Measurements from ENCODE around the gene KREMEN1.

The KREMEN1 gene

DNA sequence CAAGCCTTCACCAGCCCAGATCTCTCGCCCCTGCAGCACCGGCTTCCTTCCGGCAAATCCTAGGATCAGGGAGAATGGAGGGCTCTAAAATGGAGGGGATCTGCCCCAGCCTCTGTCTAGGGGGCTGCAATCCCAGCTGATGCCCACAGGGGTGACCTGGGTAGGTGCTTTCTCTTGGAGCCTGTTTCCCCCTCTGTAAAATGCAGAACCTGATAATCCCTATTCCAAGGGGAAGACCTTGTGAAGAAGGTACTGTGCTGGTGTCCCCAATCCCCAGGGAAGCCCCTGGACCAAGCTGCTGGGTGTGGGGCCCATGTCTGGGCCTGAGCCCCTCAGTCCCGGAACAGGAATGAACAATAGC is 135.6 kb downstream of the KREMEN1 start:
- no peak overlapping the region for H3K27ac ChIP-seq
- TF ChIP-seq, protein P1, sequence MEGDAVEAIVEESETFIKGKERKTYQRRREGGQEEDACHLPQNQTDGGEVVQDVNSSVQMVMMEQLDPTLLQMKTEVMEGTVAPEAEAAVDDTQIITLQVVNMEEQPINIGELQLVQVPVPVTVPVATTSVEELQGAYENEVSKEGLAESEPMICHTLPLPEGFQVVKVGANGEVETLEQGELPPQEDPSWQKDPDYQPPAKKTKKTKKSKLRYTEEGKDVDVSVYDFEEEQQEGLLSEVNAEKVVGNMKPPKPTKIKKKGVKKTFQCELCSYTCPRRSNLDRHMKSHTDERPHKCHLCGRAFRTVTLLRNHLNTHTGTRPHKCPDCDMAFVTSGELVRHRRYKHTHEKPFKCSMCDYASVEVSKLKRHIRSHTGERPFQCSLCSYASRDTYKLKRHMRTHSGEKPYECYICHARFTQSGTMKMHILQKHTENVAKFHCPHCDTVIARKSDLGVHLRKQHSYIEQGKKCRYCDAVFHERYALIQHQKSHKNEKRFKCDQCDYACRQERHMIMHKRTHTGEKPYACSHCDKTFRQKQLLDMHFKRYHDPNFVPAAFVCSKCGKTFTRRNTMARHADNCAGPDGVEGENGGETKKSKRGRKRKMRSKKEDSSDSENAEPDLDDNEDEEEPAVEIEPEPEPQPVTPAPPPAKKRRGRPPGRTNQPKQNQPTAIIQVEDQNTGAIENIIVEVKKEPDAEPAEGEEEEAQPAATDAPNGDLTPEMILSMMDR (conservative IDR thresholded peaks at IDR 0.05) = no peak

DNA sequence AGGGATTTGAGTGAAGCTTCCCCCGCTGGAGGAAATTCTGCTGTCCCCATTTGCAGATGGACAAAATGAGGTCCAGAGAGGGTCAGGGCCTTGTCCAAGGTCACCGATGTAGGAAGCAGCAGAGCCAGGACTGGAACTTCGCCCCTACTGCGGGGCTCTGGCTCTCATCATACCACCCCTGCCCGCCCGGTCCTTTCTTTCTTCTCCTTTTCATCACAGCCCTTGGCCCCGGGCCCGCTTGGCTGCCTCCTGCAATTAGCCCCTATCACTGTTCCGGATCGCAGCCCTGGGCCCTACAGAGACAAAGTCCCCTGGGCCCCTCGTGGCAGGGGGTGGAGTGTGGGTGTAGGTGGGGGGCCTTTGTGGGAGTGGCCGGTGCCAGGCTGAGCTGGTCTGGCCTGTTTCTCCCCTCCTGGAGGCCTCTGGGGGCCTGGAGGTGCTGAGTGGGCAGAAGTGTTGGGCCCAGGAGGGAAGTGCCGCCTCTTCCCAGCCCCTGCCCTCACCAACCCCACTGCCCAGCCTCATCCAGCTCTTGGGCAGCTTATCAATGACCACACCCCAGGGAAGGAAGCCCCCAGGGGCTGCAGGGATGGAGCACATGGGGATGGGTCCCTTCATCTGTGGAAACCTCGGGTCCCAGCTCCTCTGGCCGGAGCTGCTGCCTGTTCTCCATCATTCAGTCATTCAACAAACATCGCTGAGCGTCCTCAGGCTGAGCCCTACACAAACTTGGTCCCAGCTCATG is 136.2 kb downstream of the KREMEN1 start:
- H3K27ac ChIP-seq = no peak overlapping the region
- TF ChIP-seq, protein P1 (conservative IDR thresholded peaks at IDR 0.05) = no peak

DNA sequence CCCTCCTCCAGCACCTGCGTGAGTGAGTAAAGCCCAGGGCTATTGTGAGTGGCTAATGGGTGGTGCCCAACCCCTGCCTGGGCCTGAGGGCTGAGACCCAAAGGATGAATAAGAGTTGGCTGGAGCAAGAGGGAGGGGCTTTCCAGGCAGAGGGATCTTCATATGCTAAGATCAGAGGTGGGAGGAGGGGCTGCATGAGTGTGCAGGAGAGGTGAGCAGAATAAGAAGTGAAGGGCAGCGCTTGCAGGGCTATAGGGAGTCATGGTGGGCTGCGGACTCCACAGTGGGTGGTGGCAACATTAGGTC is 136.7 kb downstream of the KREMEN1 start:
- TF ChIP-seq, protein P1 (conservative IDR thresholded peaks at IDR 0.05) = no peak
- H3K27ac ChIP-seq = no peak overlapping the region

DNA sequence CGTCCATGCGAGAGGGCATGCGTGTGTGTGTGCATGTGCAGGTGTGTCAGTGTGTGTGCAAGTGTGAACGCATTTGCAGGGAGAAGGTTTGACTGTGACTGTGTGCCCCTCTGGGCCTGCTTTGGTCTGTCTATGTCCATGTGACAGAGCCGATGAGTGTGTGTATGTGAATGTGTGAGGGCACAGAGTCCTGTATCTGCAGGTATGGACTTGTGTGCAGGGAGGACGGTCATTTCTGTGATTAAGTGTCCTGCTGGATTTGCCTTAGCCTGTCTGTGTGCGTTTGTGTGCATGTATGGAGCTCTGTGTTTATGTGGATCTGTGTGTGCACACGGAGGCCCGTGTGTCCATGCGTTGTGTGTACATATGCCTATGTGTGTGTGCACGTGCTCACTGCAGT is 138.2 kb downstream of the KREMEN1 start:
- no peak overlapping the region for H3K27ac ChIP-seq
- TF ChIP-seq, protein P1 (conservative IDR thresholded peaks at IDR 0.05) = no peak

DNA sequence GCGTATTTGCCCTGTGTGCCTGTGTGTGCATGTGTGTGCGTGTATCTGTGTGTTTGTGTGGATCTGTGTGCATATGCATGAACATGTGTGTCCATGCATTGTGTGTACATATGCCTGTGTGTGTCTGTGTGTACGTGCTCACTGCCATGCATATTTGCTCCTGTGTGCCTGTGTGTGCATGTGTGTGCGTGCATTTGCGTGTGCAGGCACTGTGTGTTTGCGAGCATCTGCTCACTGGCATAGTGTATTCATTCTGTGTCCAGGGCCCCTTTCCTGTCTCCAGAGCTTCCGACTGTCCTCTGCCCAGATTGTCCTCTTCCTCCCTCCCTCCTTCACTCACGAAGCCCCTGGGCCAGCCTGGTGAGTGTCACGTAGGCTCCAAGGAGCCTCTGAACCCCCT is 138.6 kb downstream of the KREMEN1 start:
- TF ChIP-seq, protein P1 (conservative IDR thresholded peaks at IDR 0.05) = no peak
- no peak overlapping the region for H3K27ac ChIP-seq

DNA sequence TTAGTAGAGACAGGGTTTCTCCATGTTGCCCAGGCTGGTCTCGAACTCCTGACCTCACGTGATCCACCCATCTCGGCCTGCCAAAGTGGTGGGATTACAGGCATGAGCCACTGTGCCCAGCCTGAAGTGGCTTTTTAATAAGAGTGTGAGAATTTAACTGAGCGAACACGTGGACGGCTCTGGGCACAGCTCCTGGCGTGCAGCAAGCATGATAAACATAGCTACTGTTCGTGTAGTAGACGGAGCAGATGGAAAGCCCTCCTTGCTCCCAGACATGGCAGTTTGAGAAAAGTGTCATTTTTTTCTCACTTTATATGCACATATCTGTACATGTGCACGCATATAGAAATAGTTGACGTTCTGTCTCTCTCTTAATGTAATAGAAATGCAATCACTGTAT is 139.9 kb downstream of the KREMEN1 start:
- no peak overlapping the region for H3K27ac ChIP-seq
- TF ChIP-seq, protein P1 (conservative IDR thresholded peaks at IDR 0.05) = no peak

DNA sequence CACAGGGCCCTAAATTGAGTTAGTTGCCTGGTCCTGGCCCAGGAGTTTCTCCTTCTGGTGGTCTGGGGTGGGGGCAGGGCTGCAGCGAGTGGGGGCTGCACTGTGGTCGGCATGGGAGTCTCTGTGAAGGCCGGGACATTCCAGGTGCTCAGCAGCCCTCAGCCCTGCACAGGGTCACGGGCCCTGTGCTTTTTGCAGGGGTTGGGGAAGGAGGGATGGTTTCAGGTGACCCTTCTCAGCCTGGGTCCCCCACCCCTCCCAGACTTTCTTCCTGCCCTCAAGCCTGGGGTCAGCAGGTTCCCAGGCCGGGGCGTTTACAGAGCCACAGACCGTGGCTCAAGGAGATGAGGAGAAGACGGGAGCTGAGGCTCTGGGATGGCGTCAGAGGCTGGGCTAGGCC is 140.7 kb downstream of the KREMEN1 start:
- TF ChIP-seq, protein P1 (conservative IDR thresholded peaks at IDR 0.05) = no peak

More for the DNA sequence above, 140.7 kb downstream of the KREMEN1 start:
- H3K27ac ChIP-seq = no peak overlapping the region

All from VCaP (cell line).